T-cell (primary cell): ENCODE data around the gene BCOR. TPM values are rescaled to one million over a fixed set of nuclear protein-coding genes. Genes with fewer than 3 reads are reported as not detected.

Experiments
- ATAC-seq, 4 experiments: fragments of 200-7000 bp in 3 of 4; fragments of 150-1000 bp in 1 of 4; cut with Tn5 transposase; replicated peaks in 1 of 4; 1 replicate in 3 of 4; 2 replicates in 1 of 4; pipeline ENCODE4 v1.10.0; 2021; ENCODE audit warnings: moderate library complexity in 3 of 4, mild to moderate bottlenecking in 2 of 4, moderate number of reproducible peaks in 1 of 4
- CTCF ChIA-PET, 2 donors: fragments of 300-600 bp; sonication (Branson Sonifier 250); formaldehyde crosslinking; loops; one replicate each; lab custom pipeline; 2022; ENCODE audit warnings: antibody characterized with exemption in 2 of 2; lab: Charles Lee
- POLR2A ChIA-PET, 2 donors: fragments of 300-600 bp; sonication (Branson Sonifier 250); formaldehyde crosslinking; loops; one replicate each; lab custom pipeline; 2022; ENCODE audit warnings: antibody characterized with exemption in 2 of 2; lab: Charles Lee
- DNase-seq, 35 experiments: peaks; one replicate each; pipeline versions ENCODE4 v3.0.0 to v3.0.0-alpha.2; 2013 to 2023
- H3K27ac ChIP-seq: one replicate; pipeline ENCODE4 v1.5.1; 2013; ENCODE audit warnings: low read length
- H3K27me3 ChIP-seq, 2 experiments: replicated peaks in 1 of 2; 1 replicate in 1 of 2; 2 replicates in 1 of 2; pipeline versions ENCODE4 v1.6.1 to v1.7.0; 2013; ENCODE audit warnings: low read length in 1 of 2, mixed read lengths in 1 of 2; ENCODE audit not compliant: control insufficient read depth in 2 of 2, insufficient read depth in 2 of 2; ENCODE audit errors: extremely low read depth in 1 of 2
- H3K36me3 ChIP-seq, 2 donors: 1 replicate in 1 of 2; 2 replicates in 1 of 2; pipeline versions ENCODE4 v1.6.1 to v1.7.0; 2013; ENCODE audit warnings: low read length in 1 of 2; ENCODE audit not compliant: control insufficient read depth in 2 of 2, insufficient read depth in 1 of 2; ENCODE audit errors: extremely low read depth in 1 of 2
- H3K4me1 ChIP-seq, 2 experiments: 1 replicate in 1 of 2; 2 replicates in 1 of 2; pipeline versions ENCODE4 v1.6.1 to v1.7.0; 2013; ENCODE audit warnings: low read length in 2 of 2, mixed read lengths in 1 of 2; ENCODE audit not compliant: insufficient read depth in 2 of 2, control insufficient read depth in 1 of 2; ENCODE audit errors: extremely low read depth in 1 of 2
- H3K4me3 ChIP-seq, 2 donors: 1 replicate in 1 of 2; 2 replicates in 1 of 2; pipeline versions ENCODE4 v1.5.1 to v1.7.0; 2013; ENCODE audit warnings: mild to moderate bottlenecking in 2 of 2, low read length in 1 of 2, moderate library complexity in 1 of 2; ENCODE audit not compliant: control insufficient read depth in 1 of 2; ENCODE audit errors: extremely low read depth in 1 of 2
- H3K9me3 ChIP-seq: 2 replicates; pipeline ENCODE4 v1.7.0; 2013
- H3K27ac Mint-ChIP-seq, 2 donors: one replicate each; pipeline ENCODE4 v1.8.0; 2020 to 2021; ENCODE audit warnings: mild to moderate bottlenecking in 2 of 2, mixed read lengths in 2 of 2
- H3K27me3 Mint-ChIP-seq, 2 donors: one replicate each; pipeline ENCODE4 v1.8.0; 2021 to 2022; ENCODE audit warnings: mixed read lengths in 2 of 2
- H3K36me3 Mint-ChIP-seq: one replicate; pipeline ENCODE4 v1.8.0; 2021; ENCODE audit warnings: mixed read lengths
- H3K4me1 Mint-ChIP-seq, 3 donors: one replicate each; pipeline ENCODE4 v1.8.0; 2020 to 2022; ENCODE audit warnings: mixed read lengths in 3 of 3, mild to moderate bottlenecking in 1 of 3
- H3K4me3 Mint-ChIP-seq, 3 donors: one replicate each; pipeline ENCODE4 v1.8.0; 2020 to 2022; ENCODE audit warnings: mild to moderate bottlenecking in 3 of 3, mixed read lengths in 3 of 3, moderate library complexity in 3 of 3
- H3K9me3 Mint-ChIP-seq, 3 donors: one replicate each; pipeline ENCODE4 v1.8.0; 2020 to 2022; ENCODE audit warnings: mixed read lengths in 3 of 3
- WGBS: methylation state at CpG from one replicate; pipeline ENCODE4 v1.1.5; 2013; ENCODE audit warnings: missing lambda C conversion rate; ENCODE audit not compliant: insufficient coverage; 5-methylcytosine and 5-hydroxymethylcytosine counted together
- total RNA-seq, 35 experiments: library from RNA in 6 of 35; stranded (reverse) in 6 of 35; fragments of 120-200 nt in 1 of 35; gene quantifications; one replicate each; pipeline versions ENCODE4 v1.2.1 to v1.2.4 and lab custom pipeline; 2013 to 2026

BCOR gene
- total RNA-seq, 5 donors from 2014 or later (not counting 1 experiment from before 2014, with no cell fraction given), result 24.4 to 49.2 (median 42.2) TPM

- Mint-ChIP-seq H3K36me3 (no peaks in the 10 kb centered on the region), H3K4me3 (peak overlapping the region in 1 of 3 donors; percentile 95), H3K27ac (peak overlapping the region in 1 of 2 donors; percentile 46), H3K4me1 (peaks cover 8 to 16% (median 14%) of the 10 kb centered on the region in 3 donors), H3K27me3 (peaks cover 0 to under 1% of the 10 kb centered on the region in 2 donors), H3K9me3 (no peaks in the 10 kb centered on the region)
- Histone ChIP-seq H3K4me3 (no peak overlapping the region), H3K4me1 (peaks cover 4 to 25% of the 10 kb centered on the region in 2 experiments), H3K27me3 (peaks cover 0 to 2% of the 10 kb centered on the region in 2 experiments), H3K27ac (no peak overlapping the region), H3K36me3 (no peaks in the 10 kb centered on the region), H3K9me3 (no peaks in the 10 kb centered on the region)
- CTCF ChIA-PET, result no interaction called here
- POLR2A ChIA-PET, result no interaction called here
- no peak for DNase-seq
- ATAC-seq, result no peak
- 80% methylated on average over 7 of the region's 21 CpGs for WGBS
Observed at GRCh38 chrX:40100141-40100536, 2.4 kb upstream of the BCOR start.

GRCh38 chrX:40099055-40099958 is 1.5 kb upstream of the BCOR start:
- ATAC-seq, result peak; percentile 6 to 20 (median 18)
- H3K4me1 Mint-ChIP-seq, result peaks cover 8 to 21% (median 16%) of the 10 kb centered on the region in 3 donors
- Histone ChIP-seq H3K4me3 (peak overlapping the region; percentile 49 to 64), H3K9me3 (no peaks in the 10 kb centered on the region), H3K27ac (no peak overlapping the region), H3K4me1 (peaks cover 4 to 25% of the 10 kb centered on the region in 2 experiments), H3K27me3 (peaks cover 0 to 2% of the 10 kb centered on the region in 2 experiments), H3K36me3 (no peaks in the 10 kb centered on the region)
- peak overlapping the region; percentile 85 to 91 for H3K27ac Mint-ChIP-seq
- H3K27me3 Mint-ChIP-seq, result peaks cover 0 to 4% of the 10 kb centered on the region in 2 donors
- POLR2A ChIA-PET, result interaction anchor here in 1 of 2 donors (0.6 to 0.7 kb wide), 3 partner anchors 8 to 183 kb away, joined by 4 to 6 read pairs (median 5); no protein-coding TSS in a partner anchor
- peak overlapping the region; percentile 78 to 95 (median 86) for H3K4me3 Mint-ChIP-seq
- peak in 20 of 35 experiments; percentile 36 to 72 (median 47) for DNase-seq
- H3K36me3 Mint-ChIP-seq, result no peaks in the 10 kb centered on the region
- no peaks in the 10 kb centered on the region for H3K9me3 Mint-ChIP-seq
- CTCF ChIA-PET, result no interaction called here
- no CpG with 5 or more reads among the region's 49 CpGs for WGBS

- no peaks in the 10 kb centered on the region for H3K9me3 Mint-ChIP-seq
Observed at GRCh38 chrX:40098264-40099054, 701 bp upstream of the BCOR start.

DNA sequence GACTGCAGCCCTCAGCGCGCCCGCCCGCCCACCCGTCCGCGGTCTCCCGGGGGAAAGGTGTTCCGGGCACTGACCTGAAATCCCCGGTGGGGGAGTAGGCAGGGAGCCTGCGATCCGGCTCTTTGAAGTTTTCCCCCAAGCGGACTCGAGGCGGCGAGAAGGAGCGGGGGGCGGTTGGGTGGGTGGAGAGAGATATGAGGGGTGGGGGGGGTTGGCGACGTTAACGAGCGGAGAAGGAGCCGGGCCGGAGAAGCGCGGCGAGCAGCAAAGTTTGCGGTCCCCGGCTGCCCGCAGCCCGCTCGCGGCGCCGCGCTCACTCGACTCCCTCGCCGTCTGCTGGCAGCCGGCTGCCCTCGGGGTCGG is 636 bp downstream of the BCOR start:
- ChIA-PET POLR2A (interaction anchor here (0.6 to 1.2 kb wide), 2 partner anchors 9 to 242 kb away, joined by 3 to 4 read pairs; no protein-coding TSS in a partner anchor), CTCF (interaction anchor here in 1 of 2 donors (0.6 to 1.4 kb wide), 5 partner anchors 12 to 79 kb away, joined by 3 to 4 read pairs (median 3); no protein-coding TSS in a partner anchor)
- peaks cover 6 to 37% of the 10 kb centered on the region in 2 experiments for H3K4me1 ChIP-seq
- H3K36me3 ChIP-seq, result no peaks in the 10 kb centered on the region
- peak; percentile 13 to 23 (median 20) for ATAC-seq
- DNase-seq, result peak in 5 of 35 experiments; percentile 21 to 54 (median 31)
- peaks cover 27 to 42% (median 30%) of the 10 kb centered on the region in 3 donors for H3K4me1 Mint-ChIP-seq
- peaks cover 0 to 14% of the 10 kb centered on the region in 2 donors for H3K27me3 Mint-ChIP-seq
- H3K9me3 Mint-ChIP-seq, result no peaks in the 10 kb centered on the region
- under 1% methylated on average over 22 of the region's 42 CpGs for WGBS
- no peak overlapping the region for H3K27ac ChIP-seq
- no peak overlapping the region for H3K27ac Mint-ChIP-seq
- no peaks in the 10 kb centered on the region for H3K27me3 ChIP-seq
- peak overlapping the region in 1 of 2 donors; percentile 62 for H3K4me3 ChIP-seq
- H3K9me3 ChIP-seq, result no peaks in the 10 kb centered on the region
- peak overlapping the region; percentile 88 to 95 (median 88) for H3K4me3 Mint-ChIP-seq
- H3K36me3 Mint-ChIP-seq, result no peaks in the 10 kb centered on the region

More at GRCh38 chrX:40098264-40099054, 701 bp upstream of the BCOR start:
- H3K27me3 ChIP-seq, result no peaks in the 10 kb centered on the region
- H3K27ac ChIP-seq, result no peak overlapping the region
- Mint-ChIP-seq H3K4me1 (peaks cover 15 to 29% (median 17%) of the 10 kb centered on the region in 3 donors), H3K36me3 (no peaks in the 10 kb centered on the region), H3K4me3 (peak overlapping the region; percentile 78 to 95 (median 86)), H3K27ac (peak overlapping the region; percentile 85 to 91), H3K27me3 (peaks cover 0 to 4% of the 10 kb centered on the region in 2 donors)
- CTCF ChIA-PET, result interaction anchor here in 1 of 2 donors (0.6 to 1.4 kb wide), 3 partner anchors 37 to 1292 kb away, joined by 3 to 5 read pairs (median 3); no protein-coding TSS in a partner anchor
- POLR2A ChIA-PET, result interaction anchor here in 1 of 2 donors (0.6 to 0.7 kb wide), 6 partner anchors 8 to 537 kb away, joined by 3 to 16 read pairs (median 5); no protein-coding TSS in a partner anchor
- DNase-seq (peak in 32 of 35 experiments; percentile 30 to 79 (median 52)), ATAC-seq (peak; percentile 31 to 48 (median 38))
- 2% methylated on average over 23 of the region's 75 CpGs for WGBS
- no peaks in the 10 kb centered on the region for H3K9me3 ChIP-seq
- no peaks in the 10 kb centered on the region for H3K36me3 ChIP-seq
- peaks cover 6 to 31% of the 10 kb centered on the region in 2 experiments for H3K4me1 ChIP-seq
- H3K4me3 ChIP-seq, result peak overlapping the region; percentile 49 to 64

- Histone ChIP-seq H3K36me3 (no peaks in the 10 kb centered on the region), H3K27me3 (no peaks in the 10 kb centered on the region), H3K4me3 (peak overlapping the region; percentile 62 to 79), H3K4me1 (peaks cover 6 to 41% of the 10 kb centered on the region in 2 experiments), H3K9me3 (no peaks in the 10 kb centered on the region), H3K27ac (peak overlapping the region; percentile 61)
- peaks cover 27 to 42% (median 30%) of the 10 kb centered on the region in 3 donors for H3K4me1 Mint-ChIP-seq
- POLR2A ChIA-PET, result interaction anchor here (0.5 to 1.2 kb wide), 4 partner anchors 9 to 241 kb away, joined by 3 to 6 read pairs (median 4); no protein-coding TSS in a partner anchor
- peak overlapping the region; percentile 88 to 95 (median 88) for H3K4me3 Mint-ChIP-seq
- no peaks in the 10 kb centered on the region for H3K36me3 Mint-ChIP-seq
- H3K27ac Mint-ChIP-seq, result peak overlapping the region; percentile 75 to 86
- no peaks in the 10 kb centered on the region for H3K9me3 Mint-ChIP-seq
- WGBS, result 1% methylated on average over 14 of the region's 66 CpGs
- peaks cover 0 to 14% of the 10 kb centered on the region in 2 donors for H3K27me3 Mint-ChIP-seq
- ATAC-seq, result peak; percentile 6 to 44 (median 8)
- peak in 34 of 35 experiments; percentile 42 to 83 (median 58) for DNase-seq
- CTCF ChIA-PET, result interaction anchor here in 1 of 2 donors (0.6 to 1.4 kb wide), 4 partner anchors 12 to 80 kb away, joined by 3 to 4 read pairs (median 4); no protein-coding TSS in a partner anchor
Observed at GRCh38 chrX:40096395-40097091, 1.2 kb downstream of the BCOR start.
